Measurements from ENCODE around the gene P2RY13. TPM values are rescaled to one million over a fixed set of nuclear protein-coding genes. Genes with fewer than 3 reads are reported as not detected.

Gene P2RY13
- total and polyA plus RNA-seq, 4 donors: 2.2 to 15.8 (median 4.9) TPM

GRCh38 chr3:151282921-151283320 lies 46.4 kb downstream of the P2RY13 start:
- ATAC-seq (ENCODE audit: insufficient read depth, low FRiP score): peak; percentile 65
- no peaks in the 10 kb centered on the region for H3K27me3 ChIP-seq (ENCODE audit: control insufficient read depth in 3 of 3, insufficient read depth in 3 of 3, low read length in 2 of 3)
- no peak overlapping the region for H3K9ac ChIP-seq (ENCODE audit: insufficient read depth in 1 of 2, low read length in 2 of 2)
- no peak overlapping the region for H3K27ac ChIP-seq (ENCODE audit: low read depth in 1 of 2, low read length in 1 of 2)
- peak in 2 of 3 donors; percentile 77 to 85 for DNase-seq
- H3K36me3 ChIP-seq (ENCODE audit: control insufficient read depth in 4 of 4, insufficient read depth in 4 of 4, low read length in 4 of 4): no peaks in the 10 kb centered on the region
- no peak overlapping the region for H3K4me3 ChIP-seq
- peaks cover 0 to 7% (median 0%) of the 10 kb centered on the region in 5 donors for H3K4me1 ChIP-seq (ENCODE audit: control insufficient read depth in 5 of 5, insufficient read depth in 5 of 5, low read length in 5 of 5)
- H3K9me3 ChIP-seq (ENCODE audit: control insufficient read depth in 4 of 4, insufficient read depth in 3 of 4, low read length in 3 of 4): no peaks in the 10 kb centered on the region
- WGBS, 2 donors: 0 to 3% methylated on average over 1 of the region's 1 CpG
- TF ChIP-seq CTCF (IDR thresholded peaks at IDR 0.05; ENCODE audit: control extremely low read depth, extremely low read depth): peak; percentile 57

DNA sequence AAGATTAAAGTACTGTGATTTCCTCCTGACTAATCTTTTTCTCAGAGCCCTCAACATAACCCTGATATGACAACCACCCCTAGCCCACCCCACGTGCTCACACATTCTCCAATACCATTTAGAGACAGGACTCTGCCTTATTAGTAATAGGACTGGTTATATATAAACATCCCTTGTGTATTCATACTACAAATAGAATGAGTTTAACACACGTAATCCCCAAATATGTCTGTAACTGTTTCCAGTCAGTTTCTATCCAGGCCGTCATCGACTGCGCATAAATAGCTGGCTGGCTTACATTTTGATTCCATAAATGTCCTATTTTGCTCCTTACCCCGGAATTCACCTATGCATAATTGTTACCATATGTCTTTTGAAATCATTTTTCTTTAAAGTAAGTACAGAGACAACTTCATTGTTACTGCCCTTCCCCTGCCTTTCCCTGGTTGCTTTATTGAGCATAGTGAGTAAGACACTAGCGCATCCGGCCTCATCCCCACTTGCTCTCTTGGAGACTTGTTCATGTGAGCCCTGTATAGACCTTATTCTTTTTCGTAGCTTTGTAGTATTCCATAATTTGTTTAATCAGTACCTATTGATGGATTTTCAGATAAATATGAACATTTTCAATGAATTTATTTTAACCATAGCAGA lies 47.6 kb downstream of the P2RY13 start:
- Histone ChIP-seq H3K4me1 (ENCODE audit: control insufficient read depth in 5 of 5, insufficient read depth in 5 of 5, low read length in 5 of 5) (peaks cover 0 to 7% (median 0%) of the 10 kb centered on the region in 5 donors), H3K4me3 (no peak overlapping the region), H3K27ac (ENCODE audit: low read depth in 1 of 2, low read length in 1 of 2) (no peak overlapping the region), H3K9ac (ENCODE audit: insufficient read depth in 1 of 2, low read length in 2 of 2) (no peak overlapping the region), H3K27me3 (ENCODE audit: control insufficient read depth in 3 of 3, insufficient read depth in 3 of 3, low read length in 2 of 3) (no peaks in the 10 kb centered on the region), H3K36me3 (ENCODE audit: control insufficient read depth in 4 of 4, insufficient read depth in 4 of 4, low read length in 4 of 4) (no peaks in the 10 kb centered on the region), H3K9me3 (ENCODE audit: control insufficient read depth in 4 of 4, insufficient read depth in 3 of 4, low read length in 3 of 4) (no peaks in the 10 kb centered on the region)
- WGBS, 2 donors: 83 to 91% methylated on average over 9 of the region's 9 CpGs
- TF ChIP-seq CTCF (IDR thresholded peaks at IDR 0.05; ENCODE audit: control extremely low read depth, extremely low read depth): no peak
- no peak for DNase-seq
- no peak for ATAC-seq (ENCODE audit: insufficient read depth, low FRiP score)

- Histone ChIP-seq H3K9ac (ENCODE audit: insufficient read depth in 1 of 2, low read length in 2 of 2) (no peak within 1 kb of the TSS), H3K27me3 (ENCODE audit: control insufficient read depth in 3 of 3, insufficient read depth in 3 of 3, low read length in 2 of 3) (no peaks in the 10 kb centered on the region), H3K4me1 (ENCODE audit: control insufficient read depth in 5 of 5, insufficient read depth in 5 of 5, low read length in 5 of 5) (no peaks in the 10 kb centered on the region), H3K9me3 (ENCODE audit: control insufficient read depth in 4 of 4, insufficient read depth in 3 of 4, low read length in 3 of 4) (no peaks in the 10 kb centered on the region), H3K27ac (ENCODE audit: low read depth in 1 of 2, low read length in 1 of 2) (no peak within 1 kb of the TSS), H3K36me3 (ENCODE audit: control insufficient read depth in 4 of 4, insufficient read depth in 4 of 4, low read length in 4 of 4) (no peaks in the 10 kb centered on the region), H3K4me3 (no peak within 1 kb of the TSS)
- no peak for DNase-seq
- no peak for ATAC-seq (ENCODE audit: insufficient read depth, low FRiP score)
- WGBS, 2 donors: 18 to 44% methylated on average over 4 of the region's 4 CpGs
- TF ChIP-seq CTCF (IDR thresholded peaks at IDR 0.05; ENCODE audit: control extremely low read depth, extremely low read depth): no peak
These were observed 51.1 kb downstream of the P2RY13 start, which contains the start of gene P2RY14 for GRCh38 chr3:151278230-151278629. P2RY14 (minus strand) TSS chr3:151278542; CDS start chr3:151214316, 64,226 bp downstream.

DNA sequence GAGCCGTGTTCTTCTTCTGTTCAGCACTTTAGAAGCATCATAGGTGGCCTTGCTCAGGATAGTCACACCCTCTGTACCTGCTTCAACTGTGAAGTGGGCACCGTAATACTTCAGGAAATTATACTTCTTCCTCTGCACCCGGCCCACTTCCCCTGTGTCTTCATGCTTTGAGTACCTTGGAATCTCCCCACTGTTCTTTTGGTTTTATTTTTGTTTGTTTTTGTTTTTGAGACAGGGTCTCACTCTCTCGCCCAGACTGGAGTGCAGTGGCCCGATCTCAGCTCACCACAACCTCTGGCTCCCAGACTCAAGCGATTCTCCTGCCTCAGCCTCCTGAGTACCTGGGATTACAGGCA lies 52.7 kb downstream of the P2RY13 start:
- 58 to 59% methylated on average over 6 of the region's 6 CpGs for WGBS, 2 donors
- H3K9ac ChIP-seq (ENCODE audit: insufficient read depth in 1 of 2, low read length in 2 of 2): no peak overlapping the region
- TF ChIP-seq CTCF (IDR thresholded peaks at IDR 0.05; ENCODE audit: control extremely low read depth, extremely low read depth): no peak
- H3K27me3 ChIP-seq (ENCODE audit: control insufficient read depth in 3 of 3, insufficient read depth in 3 of 3, low read length in 2 of 3): no peaks in the 10 kb centered on the region
- no peaks in the 10 kb centered on the region for H3K36me3 ChIP-seq (ENCODE audit: control insufficient read depth in 4 of 4, insufficient read depth in 4 of 4, low read length in 4 of 4)
- H3K4me3 ChIP-seq: no peak overlapping the region
- no peaks in the 10 kb centered on the region for H3K4me1 ChIP-seq (ENCODE audit: control insufficient read depth in 5 of 5, insufficient read depth in 5 of 5, low read length in 5 of 5)
- H3K9me3 ChIP-seq (ENCODE audit: control insufficient read depth in 4 of 4, insufficient read depth in 3 of 4, low read length in 3 of 4): no peaks in the 10 kb centered on the region
- no peak overlapping the region for H3K27ac ChIP-seq (ENCODE audit: low read depth in 1 of 2, low read length in 1 of 2)
- no peak for DNase-seq
- ATAC-seq (ENCODE audit: insufficient read depth, low FRiP score): no peak
